Kidney (tissue), 14 donors: ENCODE measurements around the gene PTN. TPM values are rescaled to one million over a fixed set of nuclear protein-coding genes. Genes with fewer than 3 reads are reported as not detected.

Experiments
- DNase-seq, 5 donors: peaks; one replicate each; pipeline ENCODE4 v3.0.0-alpha.2; 2013 to 2020
- FAIRE-seq: peaks from 2 replicates; lab custom pipeline; 2012; peaks lifted over from hg19 to GRCh38; lab: Jason Lieb, UNC
- H3K27ac ChIP-seq, 2 donors: one replicate each; pipeline ENCODE4 v1.7.0; 2013; ENCODE audit warnings: low read depth in 2 of 2, low read length in 2 of 2, inconsistent platforms in 1 of 2
- H3K27me3 ChIP-seq: one replicate; pipeline ENCODE4 v1.7.1; 2013; ENCODE audit warnings: low read length, inconsistent platforms; ENCODE audit not compliant: control insufficient read depth, insufficient read depth
- H3K36me3 ChIP-seq, 3 donors: one replicate each; pipeline versions ENCODE4 v1.7.0 to v1.7.1; 2013; ENCODE audit warnings: low read length in 3 of 3, control low read depth in 1 of 3, inconsistent platforms in 1 of 3; ENCODE audit not compliant: insufficient read depth in 3 of 3, control insufficient read depth in 2 of 3
- H3K4me1 ChIP-seq, 3 donors: one replicate each; pipeline versions ENCODE4 v1.7.0 to v1.7.1; 2013; ENCODE audit warnings: low read length in 3 of 3, inconsistent platforms in 1 of 3, low read depth in 1 of 3; ENCODE audit not compliant: control insufficient read depth in 2 of 3, insufficient read depth in 2 of 3
- H3K4me3 ChIP-seq, 3 donors: one replicate each; pipeline versions ENCODE4 v1.7.0 to v1.8.1; 2013; ENCODE audit warnings: low read length in 3 of 3, control low read depth in 1 of 3, inconsistent platforms in 1 of 3
- H3K9ac ChIP-seq, 3 donors: one replicate each; pipeline versions ENCODE4 v1.7.0 to v1.7.1; 2013; ENCODE audit warnings: low read length in 3 of 3, control low read depth in 1 of 3, inconsistent platforms in 1 of 3
- H3K9me3 ChIP-seq, 3 donors: one replicate each; pipeline versions ENCODE4 v1.7.0 to v1.7.1; 2013; ENCODE audit warnings: low read length in 3 of 3, control low read depth in 1 of 3, inconsistent platforms in 1 of 3; ENCODE audit not compliant: control insufficient read depth in 2 of 3, insufficient read depth in 1 of 3
- CTCF ChIP-seq: IDR thresholded peaks from 3 replicates; pipeline ENCODE4 v1.5.1; 2012; ENCODE audit warnings: mild to moderate bottlenecking, moderate library complexity, borderline replicate concordance; ENCODE audit not compliant: insufficient read depth; ENCODE audit errors: extremely low read depth
- intact Hi-C: fragments of 100-400 bp; cut with DNase I; formaldehyde crosslinking; loops from one replicate; pipeline ENCODE4 v1.11.1; 2022
- polyA plus RNA-seq: library from polyadenylated mRNA; stranded (reverse); fragments of 350-450 nt; fragmentation: Illumina TruSeq; extraction: RNeasy Lipid Tissue Mini Kit (QIAGEN cat#74804); gene quantifications from one replicate; pipeline ENCODE4 v1.2.3, GENCODE V29; 2014; ENCODE audit warnings: low read depth, low replicate concordance; ENCODE audit not compliant: insufficient read depth
- total RNA-seq: library from RNA; stranded (reverse); fragmentation: NEBNext Ultra II Directional; extraction: Animal tissue kit (Norgen Biotek cat#: 25700); gene quantifications from one replicate; pipeline ENCODE4 v1.2.1, GENCODE V29; 2021
- donor health status: control.
- donor health status: control.
- donor health status: control.
- donor health status: control.
- donor health status: control.
- donor health status: DM: yes; HTN: yes; CAD: no.
- donor health status: Normal renal cell carcinoma (clear cell type).

Gene PTN
- total and polyA plus RNA-seq, 2 donors from 2014 or later = 12.0 to 17.2 TPM

GRCh38 chr7:137254766-137255165, 88.8 kb downstream of the PTN start:
- intact Hi-C loops = no loop called here
- H3K36me3 ChIP-seq = no peaks in the 10 kb centered on the region
- no peaks in the 10 kb centered on the region for H3K9me3 ChIP-seq
- no peaks in the 10 kb centered on the region for H3K4me1 ChIP-seq
- H3K4me3 ChIP-seq = no peak overlapping the region
- H3K27me3 ChIP-seq = no peaks in the 10 kb centered on the region
- DNase-seq = no peak
- no peak for FAIRE-seq
- no peak overlapping the region for H3K27ac ChIP-seq
- no peak for TF ChIP-seq CTCF
- H3K9ac ChIP-seq = no peak overlapping the region

- no peaks in the 10 kb centered on the region for H3K9me3 ChIP-seq
- H3K4me3 ChIP-seq = no peak overlapping the region
- FAIRE-seq (no peak), DNase-seq (no peak)
- no peaks in the 10 kb centered on the region for H3K36me3 ChIP-seq
- intact Hi-C loops = no loop called here
- H3K27me3 ChIP-seq = no peaks in the 10 kb centered on the region
- no peaks in the 10 kb centered on the region for H3K4me1 ChIP-seq
- H3K9ac ChIP-seq = no peak overlapping the region
- H3K27ac ChIP-seq = no peak overlapping the region
- no peak for TF ChIP-seq CTCF
These were observed 97.6 kb downstream of the PTN start for GRCh38 chr7:137245890-137246289.

- intact Hi-C loops = no loop called here
- no peak overlapping the region for H3K4me3 ChIP-seq
- H3K9ac ChIP-seq = no peak overlapping the region
- no peaks in the 10 kb centered on the region for H3K27me3 ChIP-seq
- FAIRE-seq (no peak), DNase-seq (peak in 2 of 5 donors; percentile 13 to 24)
- H3K4me1 ChIP-seq = no peaks in the 10 kb centered on the region
- H3K27ac ChIP-seq = no peak overlapping the region
- no peaks in the 10 kb centered on the region for H3K9me3 ChIP-seq
- H3K36me3 ChIP-seq = no peaks in the 10 kb centered on the region
- no peak for TF ChIP-seq CTCF
These were observed 98.3 kb downstream of the PTN start for GRCh38 chr7:137245186-137245585.

GRCh38 chr7:137243741-137244140, 99.8 kb downstream of the PTN start:
- TF ChIP-seq CTCF = no peak
- H3K36me3 ChIP-seq = no peaks in the 10 kb centered on the region
- no peaks in the 10 kb centered on the region for H3K9me3 ChIP-seq
- no peaks in the 10 kb centered on the region for H3K27me3 ChIP-seq
- H3K9ac ChIP-seq = no peak overlapping the region
- FAIRE-seq = no peak
- no peak overlapping the region for H3K27ac ChIP-seq
- DNase-seq = no peak
- no peaks in the 10 kb centered on the region for H3K4me1 ChIP-seq
- no peak overlapping the region for H3K4me3 ChIP-seq
- intact Hi-C loops = no loop called here
